CMK (cell line): ENCODE results near the gene LIPG.
"Not testable (repeated sequence)": the region's sequence is repeated elsewhere in the genome, so short reads cannot be mapped to it uniquely, and the experiment has no call there.

Experiments used
- DNase-seq: peaks from one replicate; pipeline ENCODE4 v3.0.0-alpha.2; 2010; ENCODE audit warnings: low read depth

Gene LIPG

GRCh38 chr18:49573835-49574234 lies 12.0 kb downstream of the LIPG start:
- DNase-seq: no peak

- not testable (repeated sequence) for DNase-seq
Observed at GRCh38 chr18:49579041-49579440, 17.2 kb downstream of the LIPG start.

DNA sequence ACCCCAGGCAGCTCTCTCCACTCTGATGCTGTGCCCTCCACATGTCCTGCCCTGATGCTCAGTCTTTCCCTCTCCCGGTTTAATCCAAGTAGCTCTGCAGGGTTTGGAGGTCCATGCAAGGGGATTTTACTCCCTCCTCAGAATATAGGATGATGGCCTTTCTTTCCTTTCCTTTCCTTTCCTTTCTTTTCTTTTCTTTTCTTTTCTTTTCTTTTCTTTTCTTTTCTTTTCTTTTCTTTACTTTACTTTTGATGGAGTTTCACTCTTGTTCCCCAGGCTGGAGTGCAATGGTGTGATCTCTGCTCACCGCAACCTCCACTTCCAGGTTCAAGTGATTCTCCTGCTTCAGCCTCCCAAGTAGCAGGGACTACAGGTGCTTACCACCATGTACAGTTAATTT lies 17.7 kb downstream of the LIPG start:
- DNase-seq: not testable (repeated sequence)

DNA sequence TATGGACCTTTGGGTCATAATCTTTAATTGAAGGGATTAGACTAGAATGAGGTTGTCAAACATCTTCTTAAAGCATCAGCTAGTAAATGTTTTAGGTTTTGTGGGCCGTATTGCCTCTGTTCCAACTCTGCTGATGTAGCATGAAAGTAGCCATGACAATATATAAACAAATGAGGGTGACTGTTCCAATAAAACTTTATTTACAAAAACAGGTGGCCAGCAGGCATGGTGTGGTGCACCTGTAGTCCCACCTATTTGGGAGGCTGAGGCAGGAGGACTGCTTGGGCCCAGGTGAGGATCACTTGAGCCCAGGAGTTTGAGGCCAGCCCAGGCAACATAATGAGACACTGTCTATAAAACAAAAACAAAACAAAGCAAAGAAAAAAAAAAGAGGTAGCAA lies 18.4 kb downstream of the LIPG start:
- DNase-seq: no peak

GRCh38 chr18:49581371-49581770 lies 19.5 kb downstream of the LIPG start:
- no peak for DNase-seq

- DNase-seq: no peak
Observed at GRCh38 chr18:49582579-49582978, 20.7 kb downstream of the LIPG start.

GRCh38 chr18:49584394-49584793 lies 22.5 kb downstream of the LIPG start:
- DNase-seq: no peak

- not testable (repeated sequence) for DNase-seq
Observed at GRCh38 chr18:49584951-49585350, 23.1 kb downstream of the LIPG start.

GRCh38 chr18:49585781-49586663 lies 24.2 kb downstream of the LIPG start:
- no peak for DNase-seq

DNA sequence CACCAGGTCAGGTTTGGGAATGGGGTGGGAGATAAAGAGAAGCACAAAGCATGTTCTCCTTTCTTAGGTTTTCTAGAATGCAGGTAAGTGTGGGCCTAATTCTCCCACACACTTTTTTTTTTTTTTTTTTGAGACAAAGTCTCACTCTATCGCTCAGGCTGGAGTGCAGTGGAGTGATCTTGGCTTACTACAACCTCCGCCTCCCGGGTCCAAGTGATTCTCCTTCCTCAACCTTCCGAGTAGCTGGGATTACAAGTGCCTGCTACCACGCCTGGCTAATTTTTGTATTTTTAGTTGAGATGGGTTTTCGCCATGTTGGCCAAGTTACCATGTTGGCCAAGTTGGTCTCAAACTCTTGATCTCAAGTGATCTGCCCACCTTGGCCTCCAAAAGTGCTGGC lies 26.3 kb downstream of the LIPG start:
- no peak for DNase-seq

DNA sequence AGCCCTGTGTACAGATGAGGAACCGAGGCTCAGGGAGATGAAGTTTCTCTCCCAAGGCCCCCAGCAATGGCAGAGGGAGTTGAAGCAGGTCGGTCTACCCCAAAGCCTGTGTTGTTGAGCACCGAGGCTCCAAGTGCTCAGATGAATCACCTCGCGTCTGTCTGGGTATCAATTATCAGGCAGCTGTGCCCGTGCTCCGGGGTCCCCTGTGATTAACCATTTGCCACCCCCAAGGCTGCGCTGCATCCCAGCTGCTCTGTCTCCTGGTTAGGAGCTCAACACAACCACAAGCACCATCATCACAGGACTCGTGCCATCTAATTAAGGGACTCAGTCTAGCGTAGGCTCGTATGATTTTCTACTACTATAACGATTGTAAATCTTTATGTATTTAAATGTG lies 27.1 kb downstream of the LIPG start:
- DNase-seq: no peak

- DNase-seq: no peak
Observed at GRCh38 chr18:49590608-49591007, 28.8 kb downstream of the LIPG start.

DNA sequence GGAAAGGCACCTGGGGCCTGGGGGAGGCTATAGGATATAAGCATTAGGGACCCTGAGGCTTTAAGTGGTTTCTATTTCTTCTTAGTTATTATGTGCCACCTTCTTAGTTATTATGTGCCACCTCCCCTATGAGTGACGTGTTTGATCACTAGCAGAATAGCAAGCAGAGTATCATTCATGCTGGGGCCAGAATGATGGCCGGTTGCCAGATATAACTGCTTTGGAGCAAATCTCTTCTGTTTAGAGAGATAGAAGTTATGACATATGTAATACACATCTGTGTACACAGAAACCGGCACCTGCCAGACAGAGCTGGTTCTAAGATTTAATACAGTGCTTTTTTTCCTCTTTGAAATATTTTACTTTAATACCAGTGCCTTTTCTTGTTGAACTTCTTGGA lies 29.4 kb downstream of the LIPG start:
- no peak for DNase-seq

DNA sequence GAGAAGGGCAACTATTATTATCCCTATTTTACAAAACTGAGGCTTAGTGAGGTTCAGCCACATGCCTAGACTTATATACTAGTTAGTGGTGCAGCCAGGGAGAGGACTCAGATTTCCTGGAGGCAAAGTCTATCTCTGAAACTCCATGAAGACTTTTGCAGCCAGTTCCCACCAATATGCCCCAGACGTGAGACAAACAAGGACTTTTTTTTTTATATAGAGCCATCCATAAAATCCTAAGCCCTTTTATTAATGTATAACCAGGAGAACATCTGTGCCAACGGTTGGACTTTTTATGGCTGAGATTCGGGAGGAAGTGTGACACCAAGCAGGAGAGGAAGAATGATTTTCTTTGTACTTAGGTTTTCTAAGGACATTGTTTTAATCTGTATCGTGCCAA lies 29.9 kb downstream of the LIPG start:
- DNase-seq: no peak

DNA sequence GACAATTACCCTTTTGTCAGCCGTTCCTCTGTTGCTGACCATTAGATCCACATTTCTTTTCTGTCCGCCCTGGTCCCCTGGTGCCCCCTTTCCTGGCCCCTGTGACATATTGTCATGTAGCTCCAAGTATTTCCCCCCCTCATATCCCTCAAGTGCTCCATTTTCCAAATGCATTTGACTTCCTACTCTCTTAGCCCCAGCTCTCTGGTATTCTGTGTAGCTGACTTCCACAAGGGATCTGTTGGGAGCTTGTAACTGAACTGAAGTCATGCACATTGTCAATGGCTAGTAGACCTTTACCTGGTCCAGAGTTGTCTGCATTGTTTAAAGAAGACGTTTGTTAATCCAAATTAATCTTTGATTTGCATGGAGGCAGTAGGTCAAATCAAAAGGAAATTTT lies 34.8 kb downstream of the LIPG start:
- no peak for DNase-seq

GRCh38 chr18:49597157-49597931 lies 35.5 kb downstream of the LIPG start:
- no peak for DNase-seq

- DNase-seq: no peak
Observed at GRCh38 chr18:49601211-49601610, 39.4 kb downstream of the LIPG start.

- DNase-seq: peak; percentile 3
Observed at GRCh38 chr18:49608366-49609255, 46.8 kb downstream of the LIPG start.

DNA sequence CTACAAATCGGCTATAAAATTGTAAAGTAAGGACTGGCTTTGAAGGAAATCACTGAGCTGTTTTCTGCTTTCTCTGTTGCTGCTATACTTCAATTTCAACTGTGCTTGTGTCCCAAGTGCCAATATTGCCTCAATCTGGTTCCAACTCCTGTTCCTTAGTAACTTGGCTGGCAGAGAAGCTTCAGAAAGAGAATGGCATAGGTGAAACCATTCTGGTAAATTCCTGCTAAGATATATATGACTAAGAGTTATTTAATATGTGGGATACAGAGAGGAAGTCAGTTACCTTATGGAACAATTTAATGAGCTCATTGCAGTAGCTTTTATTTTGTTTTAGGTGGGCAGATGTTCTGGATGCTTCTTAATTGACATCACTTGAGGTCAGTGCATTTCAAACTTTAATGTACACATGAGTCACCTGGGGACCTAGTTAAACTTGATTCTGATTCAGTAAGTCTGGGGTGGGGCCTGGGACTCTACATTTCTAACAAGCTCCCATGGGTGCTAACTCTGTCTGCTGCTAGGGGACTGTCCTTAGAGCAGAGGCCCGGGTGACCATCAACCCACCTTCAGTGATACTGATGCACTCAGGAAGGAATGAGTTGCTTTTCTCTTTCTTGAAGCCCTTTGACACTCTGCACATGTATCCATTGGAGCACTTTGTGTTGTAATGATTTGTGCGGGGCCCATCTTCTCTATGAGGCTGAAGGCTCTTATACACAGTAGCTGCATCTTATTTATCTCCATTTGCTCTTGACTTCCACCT lies 47.6 kb downstream of the LIPG start:
- DNase-seq: no peak

DNA sequence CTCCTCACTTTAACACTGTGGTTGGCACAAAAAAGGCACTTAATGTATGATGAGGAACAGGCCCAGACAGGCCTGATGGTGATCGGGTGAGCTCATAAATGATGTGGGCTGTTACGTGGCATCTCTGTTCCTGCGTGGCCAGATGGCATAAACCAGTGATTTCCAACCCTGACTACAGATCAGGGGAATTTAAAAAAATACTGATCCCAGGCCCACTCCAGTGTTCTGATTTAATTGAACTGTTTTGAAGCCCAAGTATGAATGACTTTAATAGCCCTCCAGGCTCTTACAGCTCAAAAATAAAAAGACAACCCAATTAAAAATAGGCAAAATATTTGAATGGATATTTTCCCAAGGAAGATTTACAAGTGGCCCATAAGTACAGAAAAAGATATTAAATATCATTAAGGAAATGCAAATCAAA lies 48.2 kb downstream of the LIPG start:
- DNase-seq: no peak

- no peak for DNase-seq
Observed at GRCh38 chr18:49611316-49611715, 49.5 kb downstream of the LIPG start.
